ENCODE results near the gene TTLL8. TPM values are rescaled to one million over a fixed set of nuclear protein-coding genes. Genes with fewer than 3 reads are reported as not detected.
A peak's percentile ranks its signal among the peaks of the same experiment; 100 is the strongest.

The TTLL8 gene
- total RNA-seq, 4 donors from 2014 or later = not detected

GRCh38 chr22:50016988-50017700, 41.0 kb downstream of the TTLL8 start:
- Histone ChIP-seq H3K36me3 (no peaks in the 10 kb centered on the region), H3K27ac (no peak overlapping the region), H3K4me3 (peak overlapping the region in 1 of 4 donors; percentile 26), H3K27me3 (peaks cover 10 to 75% (median 32%) of the 10 kb centered on the region in 4 donors), H3K4me1 (peaks cover 10 to 18% (median 11%) of the 10 kb centered on the region in 3 donors), H3K9me3 (no peaks in the 10 kb centered on the region)
- DNase-seq = no peak
- TF ChIP-seq CTCF (IDR thresholded peaks at IDR 0.05) (no peak), POLR2A (IDR thresholded peaks at IDR 0.05) (no peak)
- 61% methylated on average over 13 of the region's 21 CpGs; no CpG with 5 or more reads in 1 of the 2 donors for WGBS, 2 donors
- intact Hi-C loops (cut with DNase I) = no loop called here

DNA sequence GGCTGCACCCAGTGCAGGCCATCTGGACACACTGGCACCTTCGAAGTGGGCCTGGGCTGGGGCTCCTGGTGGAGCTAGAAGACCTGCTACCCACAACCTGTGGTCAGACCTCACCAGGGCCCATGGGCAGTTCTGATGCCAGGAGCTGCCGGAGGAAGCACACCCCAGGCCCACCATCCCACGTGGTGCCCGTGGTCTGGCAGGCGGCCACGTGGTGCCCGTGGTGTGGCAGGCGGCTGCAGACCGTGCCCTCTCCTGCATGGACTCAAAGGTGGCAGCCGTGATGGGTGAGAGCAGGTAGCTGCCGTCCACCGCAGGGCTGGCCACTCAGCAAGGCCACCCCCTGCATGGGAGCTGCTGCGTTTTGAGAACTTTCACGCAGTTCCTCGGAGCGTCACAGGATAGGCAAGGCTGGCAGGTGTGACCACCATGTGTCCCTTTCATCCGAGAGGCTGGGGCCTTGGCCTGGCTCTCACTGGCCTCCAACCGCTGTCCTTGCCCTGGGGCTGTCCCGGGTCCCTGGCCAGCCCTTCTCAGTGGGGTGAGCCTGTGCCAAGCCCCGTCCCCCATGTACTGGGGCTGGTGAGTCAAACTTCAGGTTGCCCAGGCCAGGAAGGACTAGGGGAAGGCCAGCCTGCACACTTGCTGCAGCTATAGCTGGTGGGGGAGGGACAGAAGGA, 41.6 kb downstream of the TTLL8 start:
- Histone ChIP-seq H3K36me3 (no peaks in the 10 kb centered on the region), H3K4me3 (no peak overlapping the region), H3K27me3 (peaks cover 17 to 80% (median 37%) of the 10 kb centered on the region in 4 donors), H3K9me3 (no peaks in the 10 kb centered on the region), H3K27ac (no peak overlapping the region), H3K4me1 (peaks cover 10 to 19% (median 11%) of the 10 kb centered on the region in 3 donors)
- WGBS, 2 donors = no CpG with 5 or more reads among the region's 20 CpGs
- DNase-seq = no peak
- no peak for TF ChIP-seq CTCF (IDR thresholded peaks at IDR 0.05)
- no peak for TF ChIP-seq POLR2A (IDR thresholded peaks at IDR 0.05)
- intact Hi-C loops (cut with DNase I) = no loop called here

DNA sequence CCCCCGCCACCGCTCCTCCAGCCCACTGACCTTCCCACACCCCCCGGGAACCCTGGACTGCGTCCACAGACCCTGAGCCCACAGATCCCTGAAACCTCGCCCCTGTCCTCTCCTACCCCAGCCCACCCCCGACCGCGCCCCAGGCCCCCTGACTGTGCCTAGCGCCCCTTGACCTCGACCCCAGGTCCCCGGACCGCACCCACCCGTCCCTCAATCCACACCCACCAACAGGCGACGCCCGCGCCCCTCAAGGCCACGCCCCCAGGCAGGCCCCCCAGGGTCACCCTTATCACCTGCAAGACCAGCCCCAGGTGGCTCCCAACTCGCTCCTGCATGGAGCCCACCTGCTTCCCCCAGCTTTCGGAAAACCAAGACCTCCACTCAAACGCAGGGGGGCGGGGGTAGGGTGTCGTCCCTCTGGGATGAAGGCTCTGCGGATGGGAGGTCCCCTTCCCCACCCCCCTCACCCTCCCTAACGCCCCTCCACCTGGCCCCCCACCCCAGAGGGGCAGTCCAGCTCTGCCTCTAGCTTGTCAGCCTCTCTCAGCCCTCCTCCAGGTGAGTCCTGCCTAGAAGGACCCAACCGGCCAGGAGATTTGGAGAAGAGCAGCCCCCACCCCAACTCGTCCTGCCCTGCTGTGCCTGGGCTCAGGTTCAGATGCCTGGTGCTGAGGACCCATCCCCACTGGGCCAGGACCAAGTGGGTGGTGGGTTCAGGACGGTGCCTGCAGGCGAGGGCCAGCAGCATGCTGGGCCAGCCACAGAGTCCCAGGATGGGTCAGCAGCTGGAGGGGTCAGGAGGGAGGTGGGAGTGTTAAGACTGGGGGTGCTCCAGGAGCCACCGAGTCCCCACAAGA, 42.4 kb downstream of the TTLL8 start:
- H3K27me3 ChIP-seq = peaks cover 21 to 88% (median 40%) of the 10 kb centered on the region in 4 donors

GRCh38 chr22:50014655-50015401, 43.3 kb downstream of the TTLL8 start:
- Histone ChIP-seq H3K4me3 (peak overlapping the region in 3 of 4 donors; percentile 1 to 54 (median 26)), H3K9me3 (no peaks in the 10 kb centered on the region), H3K27me3 (peaks cover 23 to 97% (median 45%) of the 10 kb centered on the region in 4 donors), H3K36me3 (no peaks in the 10 kb centered on the region), H3K4me1 (peaks cover 14 to 32% (median 19%) of the 10 kb centered on the region in 3 donors), H3K27ac (no peak overlapping the region)
- no peak for DNase-seq
- TF ChIP-seq POLR2A (IDR thresholded peaks at IDR 0.05) = no peak
- no peak for TF ChIP-seq CTCF (IDR thresholded peaks at IDR 0.05)
- intact Hi-C loops (cut with DNase I) = no loop called here
- WGBS, 2 donors = no CpG with 5 or more reads among the region's 91 CpGs

More for the DNA sequence above, 42.4 kb downstream of the TTLL8 start:
- 44 to 81% methylated on average over 5 of the region's 30 CpGs for WGBS, 2 donors
- intact Hi-C loops (cut with DNase I) = no loop called here
- H3K9me3 ChIP-seq = no peaks in the 10 kb centered on the region
- TF ChIP-seq CTCF (IDR thresholded peaks at IDR 0.05) = no peak
- no peak for TF ChIP-seq POLR2A (IDR thresholded peaks at IDR 0.05)
- no peaks in the 10 kb centered on the region for H3K36me3 ChIP-seq
- H3K4me3 ChIP-seq = no peak overlapping the region
- H3K4me1 ChIP-seq = peaks cover 14 to 26% (median 14%) of the 10 kb centered on the region in 3 donors
- DNase-seq = no peak
- no peak overlapping the region for H3K27ac ChIP-seq
